ENCODE data around the gene KLK15.

Gene KLK15

GRCh38 chr19:50776131-50776530, 57.2 kb downstream of the KLK15 start:
- DNase-seq (ENCODE audit: low read depth) = no peak
